Measurements from ENCODE around the gene PLD4.

The PLD4 gene

GRCh38 chr14:104892531-104893434 lies 31.9 kb upstream of the PLD4 start:
- Histone ChIP-seq H3K4me3 (ENCODE audit: low read depth in 1 of 2, low read length in 1 of 2) (no peak overlapping the region), H3K9me3 (no peaks in the 10 kb centered on the region), H3K27me3 (no peaks in the 10 kb centered on the region), H3K36me3 (no peaks in the 10 kb centered on the region), H3K27ac (no peak overlapping the region), H3K4me1 (ENCODE audit: control insufficient read depth in 1 of 2, insufficient read depth in 1 of 2, low read depth in 1 of 2, low read length in 1 of 2) (no peaks in the 10 kb centered on the region)
- TF ChIP-seq CTCF (IDR thresholded peaks at IDR 0.05) = no peak

- no peak overlapping the region for H3K27ac ChIP-seq
- no peaks in the 10 kb centered on the region for H3K4me1 ChIP-seq (ENCODE audit: control insufficient read depth in 1 of 2, insufficient read depth in 1 of 2, low read depth in 1 of 2, low read length in 1 of 2)
- H3K36me3 ChIP-seq = no peaks in the 10 kb centered on the region
- no peak overlapping the region for H3K4me3 ChIP-seq (ENCODE audit: low read depth in 1 of 2, low read length in 1 of 2)
- H3K9me3 ChIP-seq = no peaks in the 10 kb centered on the region
- H3K27me3 ChIP-seq = no peaks in the 10 kb centered on the region
- TF ChIP-seq CTCF (IDR thresholded peaks at IDR 0.05) = no peak
These were observed 31.1 kb upstream of the PLD4 start for GRCh38 chr14:104893435-104894207.

- Histone ChIP-seq H3K4me1 (ENCODE audit: control insufficient read depth in 1 of 2, insufficient read depth in 1 of 2, low read depth in 1 of 2, low read length in 1 of 2) (no peaks in the 10 kb centered on the region), H3K27me3 (no peaks in the 10 kb centered on the region), H3K9me3 (no peaks in the 10 kb centered on the region), H3K4me3 (ENCODE audit: low read depth in 1 of 2, low read length in 1 of 2) (no peak overlapping the region), H3K27ac (no peak overlapping the region), H3K36me3 (no peaks in the 10 kb centered on the region)
- TF ChIP-seq CTCF (IDR thresholded peaks at IDR 0.05) = no peak
These were observed 30.1 kb upstream of the PLD4 start for GRCh38 chr14:104894331-104895206.

GRCh38 chr14:104895207-104895785 lies 29.4 kb upstream of the PLD4 start:
- Histone ChIP-seq H3K4me1 (ENCODE audit: control insufficient read depth in 1 of 2, insufficient read depth in 1 of 2, low read depth in 1 of 2, low read length in 1 of 2) (no peaks in the 10 kb centered on the region), H3K27me3 (no peaks in the 10 kb centered on the region), H3K4me3 (ENCODE audit: low read depth in 1 of 2, low read length in 1 of 2) (no peak overlapping the region), H3K36me3 (no peaks in the 10 kb centered on the region), H3K9me3 (no peaks in the 10 kb centered on the region), H3K27ac (no peak overlapping the region)
- TF ChIP-seq CTCF (IDR thresholded peaks at IDR 0.05) = no peak

All from neutrophil (primary cell).